Stomach (tissue), 9 donors: ENCODE results near the gene ANKRD52. TPM values are rescaled to one million over a fixed set of nuclear protein-coding genes. Genes with fewer than 3 reads are reported as not detected.

Source experiments
- DNase-seq, 2 donors: peaks; one replicate each; pipeline versions ENCODE4 v3.0.0 to v3.0.0-alpha.2; 2013 to 2019
- H3K27ac ChIP-seq, 5 donors: fragments of 200-600 bp in 4 of 5; sonication (generic) in 4 of 5; one replicate each; pipeline ENCODE4 v1.5.1; 2013 to 2019; ENCODE audit warnings: mild to moderate bottlenecking in 1 of 5, moderate library complexity in 1 of 5
- H3K27me3 ChIP-seq, 3 donors: fragments of 200-600 bp; sonication (generic); one replicate each; pipeline ENCODE4 v1.5.1; 2017 to 2019; ENCODE audit warnings: mixed run types in 1 of 3
- H3K36me3 ChIP-seq, 4 donors: fragments of 200-600 bp; sonication (generic); 1 replicate in 3 of 4; 2 replicates in 1 of 4; pipeline ENCODE4 v1.5.1; 2016 to 2019
- H3K4me1 ChIP-seq, 4 donors: fragments of 200-600 bp; sonication (generic); one replicate each; pipeline ENCODE4 v1.5.1; 2016 to 2019
- H3K4me3 ChIP-seq, 4 donors: fragments of 200-600 bp; sonication (generic) in 3 of 4; one replicate each; pipeline ENCODE4 v1.5.1; 2016 to 2019; ENCODE audit warnings: mild to moderate bottlenecking in 1 of 4
- H3K9me3 ChIP-seq, 4 donors: fragments of 200-600 bp; sonication (generic); one replicate each; pipeline ENCODE4 v1.5.1; 2016 to 2019
- CTCF ChIP-seq, 7 experiments: fragments of 450-650 bp in 4 of 7; fragments of 200-600 bp in 3 of 7; sonication (generic) in 3 of 7; IDR thresholded peaks; one replicate each; pipeline ENCODE4 v1.5.1; 2016 to 2019; ENCODE audit warnings: antibody characterized with exemption in 7 of 7, control low read depth in 2 of 7, mild to moderate bottlenecking in 1 of 7
- EP300 ChIP-seq: sonication (generic); formaldehyde crosslinking; IDR thresholded peaks from one replicate; pipeline ENCODE4 v1.6.1; 2017; ENCODE audit warnings: antibody characterized with exemption
- POLR2A ChIP-seq, 4 donors: fragments of 450-650 bp; IDR thresholded peaks; one replicate each; pipeline ENCODE4 v1.6.1; 2016; ENCODE audit warnings: antibody characterized with exemption in 4 of 4, control low read depth in 2 of 4, mild to moderate bottlenecking in 1 of 4, moderate library complexity in 1 of 4
- POLR2AphosphoS5 ChIP-seq, 3 donors: sonication (generic); formaldehyde crosslinking; IDR thresholded peaks; one replicate each; pipeline ENCODE4 v1.6.1; 2016; ENCODE audit warnings: antibody characterized with exemption in 3 of 3
- WGBS, 5 donors: extraction: QIAGEN DNeasy Blood & Tissue Kit in 3 of 5; methylation state at CpG; one replicate each; pipeline versions ENCODE4 v1.1.5 to v1.1.7; 2013 to 2018; 5-methylcytosine and 5-hydroxymethylcytosine counted together
- intact Hi-C: fragments of 100-400 bp; cut with DNase I; formaldehyde crosslinking; loops from one replicate; pipeline ENCODE4 v1.15.1; 2023; ENCODE audit warnings: low total_unique reads
- polyA plus RNA-seq, 3 donors: library from polyadenylated mRNA; stranded (reverse); fragments of 200-250 nt; gene quantifications; one replicate each; pipeline ENCODE4 v1.2.3, GENCODE V29; 2013
- total RNA-seq, 5 donors: library from RNA; depleted of rRNA; stranded (reverse); fragments of >200 nt; gene quantifications; one replicate each; pipeline versions ENCODE4 v1.1.0 to v1.2.3, GENCODE V29; 2014 to 2016
- donor health status: healthy with polysubstance abuse.
- donor health status: Bipolar disorder and iron deficiency.
- donor health status: healthy.

The ANKRD52 gene
- total and polyA plus RNA-seq, 8 donors = 2.3 to 28.3 (median 10.4) TPM

GRCh38 chr12:56219840-56220239 lies 38.3 kb downstream of the ANKRD52 start:
- H3K4me1 ChIP-seq = peaks cover 38 to 69% (median 53%) of the 10 kb centered on the region in 4 donors
- intact Hi-C loops = no loop called here

GRCh38 chr12:56216461-56216860 lies 41.7 kb downstream of the ANKRD52 start:
- Histone ChIP-seq H3K27me3 (no peaks in the 10 kb centered on the region), H3K36me3 (peaks cover 45 to 59% (median 55%) of the 10 kb centered on the region in 4 donors), H3K27ac (no peak overlapping the region), H3K4me3 (no peak overlapping the region), H3K9me3 (no peaks in the 10 kb centered on the region), H3K4me1 (peaks cover 13 to 46% (median 29%) of the 10 kb centered on the region in 4 donors)
- no peak for DNase-seq
- intact Hi-C loops = no loop called here
- WGBS, 5 donors = 84 to 90% (median 87%) methylated on average over 3 of the region's 3 CpGs
- TF ChIP-seq POLR2AphosphoS5 (IDR thresholded peaks at IDR 0.05) = no peak
- TF ChIP-seq CTCF (IDR thresholded peaks at IDR 0.05) = no peak
- no peak for TF ChIP-seq POLR2A (IDR thresholded peaks at IDR 0.05)
- no peak for TF ChIP-seq EP300

More at GRCh38 chr12:56219840-56220239, 38.3 kb downstream of the ANKRD52 start:
- Histone ChIP-seq H3K4me3 (no peak overlapping the region), H3K36me3 (peaks cover 11 to 25% (median 21%) of the 10 kb centered on the region in 4 donors), H3K27ac (peak overlapping the region in 4 of 5 donors; percentile 96 to 97 (median 97)), H3K27me3 (no peaks in the 10 kb centered on the region), H3K9me3 (no peaks in the 10 kb centered on the region)
- no peak for DNase-seq
- TF ChIP-seq POLR2A (IDR thresholded peaks at IDR 0.05) = no peak
- no peak for TF ChIP-seq EP300
- TF ChIP-seq CTCF (IDR thresholded peaks at IDR 0.05) = no peak
- no peak for TF ChIP-seq POLR2AphosphoS5 (IDR thresholded peaks at IDR 0.05)
- 89 to 94% (median 93%) methylated on average over 9 of the region's 9 CpGs for WGBS, 5 donors

GRCh38 chr12:56213878-56214277 lies 44.3 kb downstream of the ANKRD52 start:
- Histone ChIP-seq H3K36me3 (peaks cover 61 to 85% (median 81%) of the 10 kb centered on the region in 4 donors), H3K9me3 (no peaks in the 10 kb centered on the region), H3K4me1 (peaks cover 0 to 23% (median 10%) of the 10 kb centered on the region in 4 donors), H3K27ac (no peak overlapping the region), H3K27me3 (no peaks in the 10 kb centered on the region), H3K4me3 (no peak overlapping the region)
- no peak for TF ChIP-seq EP300
- WGBS, 5 donors = 74 to 86% (median 83%) methylated on average over 5 of the region's 5 CpGs
- intact Hi-C loops = no loop called here
- DNase-seq = no peak

GRCh38 chr12:56212361-56212760 lies 45.8 kb downstream of the ANKRD52 start:
- Histone ChIP-seq H3K27me3 (no peaks in the 10 kb centered on the region), H3K27ac (no peak overlapping the region), H3K9me3 (no peaks in the 10 kb centered on the region), H3K36me3 (peaks cover 76 to 100% (median 96%) of the 10 kb centered on the region in 4 donors), H3K4me3 (no peak overlapping the region), H3K4me1 (peaks cover 0 to 13% (median 2%) of the 10 kb centered on the region in 4 donors)
- intact Hi-C loops = no loop called here
- TF ChIP-seq CTCF (IDR thresholded peaks at IDR 0.05) (no peak), EP300 (no peak), POLR2A (IDR thresholded peaks at IDR 0.05) (no peak), POLR2AphosphoS5 (IDR thresholded peaks at IDR 0.05) (no peak)
- 72 to 91% (median 89%) methylated on average over 1 of the region's 1 CpG for WGBS, 5 donors
- DNase-seq = no peak

- TF ChIP-seq POLR2AphosphoS5 (IDR thresholded peaks at IDR 0.05) = no peak
- no peak for TF ChIP-seq EP300
- no peak for TF ChIP-seq CTCF (IDR thresholded peaks at IDR 0.05)
- no peak for TF ChIP-seq POLR2A (IDR thresholded peaks at IDR 0.05)
- 77 to 91% (median 87%) methylated on average over 6 of the region's 6 CpGs for WGBS, 5 donors
- peak in 1 of 2 donors; percentile 34 for DNase-seq
- intact Hi-C loops = no loop called here
- no peaks in the 10 kb centered on the region for H3K27me3 ChIP-seq
- peaks cover 0 to 12% (median 2%) of the 10 kb centered on the region in 4 donors for H3K4me1 ChIP-seq
- H3K4me3 ChIP-seq = no peak overlapping the region
- H3K36me3 ChIP-seq = peaks cover 72 to 91% (median 89%) of the 10 kb centered on the region in 4 donors
- H3K27ac ChIP-seq = no peak overlapping the region
- H3K9me3 ChIP-seq = no peaks in the 10 kb centered on the region
Measured at GRCh38 chr12:56208006-56208405, 50.2 kb downstream of the ANKRD52 start.
